ENCODE results near the gene KCNJ10. TPM values are rescaled to one million over a fixed set of nuclear protein-coding genes. Genes with fewer than 3 reads are reported as not detected.

The KCNJ10 gene
- total RNA-seq, 4 donors from 2014 or later = not detected

DNA sequence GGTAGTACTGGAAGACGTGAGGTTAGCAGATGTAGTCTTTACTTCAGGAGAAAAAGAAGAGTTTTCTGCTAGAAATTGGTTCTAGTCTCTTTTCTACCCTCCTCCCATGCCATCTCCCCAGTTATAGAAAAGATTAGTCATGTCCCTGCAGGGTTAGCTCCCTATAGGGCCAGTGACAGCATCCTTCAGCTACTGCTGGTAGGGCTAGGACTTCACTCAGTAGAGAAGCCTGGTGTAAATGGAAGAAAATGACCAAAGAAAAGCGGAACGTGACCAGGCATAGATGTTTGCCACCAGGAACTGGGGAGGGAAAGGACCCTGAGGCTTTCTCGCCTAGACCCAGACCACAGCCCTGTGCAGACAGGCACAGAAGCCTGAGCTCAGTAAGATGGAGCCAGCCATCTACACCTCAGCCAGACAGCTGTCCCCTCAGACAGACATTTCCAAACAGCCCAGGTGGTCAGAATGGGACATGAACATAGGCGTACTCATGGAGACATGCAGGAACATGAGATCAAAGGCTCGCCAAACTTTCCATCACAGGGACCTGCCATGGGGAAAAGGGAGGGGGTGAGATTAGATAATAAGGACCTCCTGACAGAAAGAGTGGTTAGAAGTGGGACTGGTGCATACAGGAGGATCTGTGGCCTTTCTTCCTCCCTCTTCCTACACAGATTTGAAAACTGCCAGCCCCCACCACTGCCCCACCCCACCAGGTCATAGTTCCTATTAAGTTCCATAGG lies 92.4 kb downstream of the KCNJ10 start:
- peaks cover 6% of the 10 kb centered on the region for H3K36me3 ChIP-seq
- no peak overlapping the region for H3K4me3 ChIP-seq
- DNase-seq (ENCODE audit: low spot score in 2 of 2) = no peak
- no peak overlapping the region for H3K27ac ChIP-seq
- no peaks in the 10 kb centered on the region for H3K27me3 ChIP-seq
- no peaks in the 10 kb centered on the region for H3K4me1 ChIP-seq
- H3K9me3 ChIP-seq = no peaks in the 10 kb centered on the region
- TF ChIP-seq, protein P1, sequence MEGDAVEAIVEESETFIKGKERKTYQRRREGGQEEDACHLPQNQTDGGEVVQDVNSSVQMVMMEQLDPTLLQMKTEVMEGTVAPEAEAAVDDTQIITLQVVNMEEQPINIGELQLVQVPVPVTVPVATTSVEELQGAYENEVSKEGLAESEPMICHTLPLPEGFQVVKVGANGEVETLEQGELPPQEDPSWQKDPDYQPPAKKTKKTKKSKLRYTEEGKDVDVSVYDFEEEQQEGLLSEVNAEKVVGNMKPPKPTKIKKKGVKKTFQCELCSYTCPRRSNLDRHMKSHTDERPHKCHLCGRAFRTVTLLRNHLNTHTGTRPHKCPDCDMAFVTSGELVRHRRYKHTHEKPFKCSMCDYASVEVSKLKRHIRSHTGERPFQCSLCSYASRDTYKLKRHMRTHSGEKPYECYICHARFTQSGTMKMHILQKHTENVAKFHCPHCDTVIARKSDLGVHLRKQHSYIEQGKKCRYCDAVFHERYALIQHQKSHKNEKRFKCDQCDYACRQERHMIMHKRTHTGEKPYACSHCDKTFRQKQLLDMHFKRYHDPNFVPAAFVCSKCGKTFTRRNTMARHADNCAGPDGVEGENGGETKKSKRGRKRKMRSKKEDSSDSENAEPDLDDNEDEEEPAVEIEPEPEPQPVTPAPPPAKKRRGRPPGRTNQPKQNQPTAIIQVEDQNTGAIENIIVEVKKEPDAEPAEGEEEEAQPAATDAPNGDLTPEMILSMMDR (IDR thresholded peaks at IDR 0.05) = no peak
- TF ChIP-seq POLR2AphosphoS5 (IDR thresholded peaks at IDR 0.05) (no peak), EP300 (IDR thresholded peaks at IDR 0.05) (no peak), POLR2A (IDR thresholded peaks at IDR 0.05) (no peak)
- WGBS = 84% methylated on average over 6 of the region's 6 CpGs

DNA sequence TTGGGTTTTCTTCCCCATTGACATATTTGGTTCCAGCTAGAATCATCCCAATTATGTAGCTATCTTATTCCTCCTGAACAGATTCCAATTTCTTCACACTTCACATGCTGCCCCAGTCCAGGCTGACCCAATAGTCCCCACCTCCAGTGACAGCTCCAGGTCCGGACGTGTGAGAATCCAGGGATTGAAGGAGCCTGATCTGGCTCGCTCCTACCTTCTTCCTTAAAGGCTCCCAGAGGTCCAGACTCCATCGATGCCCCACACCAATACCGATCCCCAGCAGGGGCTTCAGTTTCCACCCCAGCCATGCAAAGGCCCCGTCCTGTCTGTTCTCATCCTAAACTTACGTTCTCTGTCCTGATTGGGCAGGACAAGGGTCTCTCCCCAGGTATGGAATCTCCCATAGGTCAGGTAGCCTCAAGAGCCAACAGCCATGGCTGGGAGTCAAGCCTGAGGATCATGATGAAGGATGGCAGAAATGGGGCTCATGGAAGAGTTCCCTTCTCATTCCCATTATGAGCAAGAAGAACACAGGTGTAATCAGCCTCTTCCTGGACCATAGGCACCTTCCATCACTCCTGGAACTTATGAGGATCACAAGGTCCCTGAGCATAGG lies 95.5 kb downstream of the KCNJ10 start:
- WGBS = 92% methylated on average over 7 of the region's 7 CpGs
- Histone ChIP-seq H3K27ac (no peak overlapping the region), H3K27me3 (no peaks in the 10 kb centered on the region), H3K4me3 (no peak overlapping the region), H3K36me3 (no peaks in the 10 kb centered on the region), H3K4me1 (no peaks in the 10 kb centered on the region), H3K9me3 (no peaks in the 10 kb centered on the region)
- no peak for DNase-seq (ENCODE audit: low spot score in 2 of 2)
- TF ChIP-seq EP300 (IDR thresholded peaks at IDR 0.05) (no peak), POLR2A (IDR thresholded peaks at IDR 0.05) (no peak), POLR2AphosphoS5 (IDR thresholded peaks at IDR 0.05) (no peak)
- TF ChIP-seq, protein P1 (IDR thresholded peaks at IDR 0.05) = no peak

DNA sequence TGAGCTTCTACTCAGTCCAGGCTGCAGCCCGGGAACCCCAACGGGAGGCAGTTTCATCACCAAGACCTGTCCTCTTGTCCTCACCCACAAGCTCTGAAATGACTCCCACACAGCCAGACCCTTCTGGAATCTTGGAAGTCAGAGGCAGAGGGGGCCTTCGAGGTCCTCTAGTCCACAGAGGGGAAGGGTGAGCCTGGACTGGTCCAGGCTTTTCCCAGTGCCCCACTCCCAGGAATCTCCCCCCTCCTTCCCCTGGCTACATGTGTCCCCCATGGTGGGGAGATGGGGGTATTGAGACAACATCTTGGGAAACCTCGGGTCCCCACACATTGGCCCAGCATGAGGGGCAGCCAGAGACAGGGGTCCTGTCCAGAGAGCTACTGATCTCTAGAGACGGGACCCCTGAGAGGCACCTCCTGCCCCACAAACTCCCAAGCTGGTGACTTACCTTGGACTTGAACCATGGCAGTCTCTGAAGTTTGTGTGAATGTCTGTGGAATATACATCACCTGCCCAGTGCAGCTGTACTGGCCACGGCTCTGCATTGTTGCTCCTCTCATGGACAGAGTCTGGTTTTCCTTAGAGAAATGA lies 96.5 kb downstream of the KCNJ10 start:
- Histone ChIP-seq H3K27me3 (no peaks in the 10 kb centered on the region), H3K9me3 (no peaks in the 10 kb centered on the region), H3K4me1 (no peaks in the 10 kb centered on the region), H3K36me3 (no peaks in the 10 kb centered on the region), H3K27ac (no peak overlapping the region), H3K4me3 (no peak overlapping the region)
- DNase-seq (ENCODE audit: low spot score in 2 of 2) = no peak
- 77% methylated on average over 2 of the region's 6 CpGs for WGBS
- TF ChIP-seq EP300 (IDR thresholded peaks at IDR 0.05) (no peak), POLR2A (IDR thresholded peaks at IDR 0.05) (no peak), POLR2AphosphoS5 (IDR thresholded peaks at IDR 0.05) (no peak)
- TF ChIP-seq, protein P1 (IDR thresholded peaks at IDR 0.05) = no peak

DNA sequence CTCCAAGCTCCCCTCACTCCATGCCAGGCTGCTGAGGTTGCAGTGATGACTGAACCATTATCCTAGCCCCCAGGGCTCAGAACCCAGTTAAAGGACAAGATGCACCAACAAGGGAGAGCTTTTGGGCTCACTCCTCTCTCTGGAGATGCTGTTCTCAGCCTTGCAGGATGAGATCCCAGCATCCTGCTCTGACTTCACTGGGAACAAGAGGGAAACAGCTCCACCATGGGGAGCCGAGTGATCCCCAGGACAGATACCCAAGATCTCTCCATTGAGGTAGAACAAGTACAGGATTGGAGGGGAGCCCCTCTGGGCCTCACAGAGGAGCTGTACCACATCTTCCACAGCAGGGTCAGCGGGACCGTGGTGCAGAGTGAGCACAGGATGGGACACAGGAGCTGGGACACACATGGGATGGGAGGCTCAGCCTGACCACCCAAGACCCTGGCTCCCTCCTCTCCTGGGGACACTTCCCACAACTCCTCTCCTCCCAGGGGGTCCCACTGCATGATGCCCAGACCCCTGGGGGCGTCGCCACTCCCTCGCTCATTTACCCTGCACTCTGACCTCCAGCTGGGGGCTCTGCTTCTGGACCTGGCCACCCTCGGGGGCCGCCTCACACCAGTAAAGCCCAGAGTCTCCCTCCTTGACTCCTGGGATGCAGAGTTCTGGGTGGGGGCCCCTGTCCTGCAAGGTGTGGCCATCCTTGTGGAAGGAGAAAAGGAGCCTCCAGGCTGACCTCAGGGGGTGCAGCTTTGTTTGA lies 97.3 kb downstream of the KCNJ10 start:
- no peak for DNase-seq (ENCODE audit: low spot score in 2 of 2)
- H3K4me1 ChIP-seq = no peaks in the 10 kb centered on the region
- 80% methylated on average over 2 of the region's 8 CpGs for WGBS
- no peaks in the 10 kb centered on the region for H3K27me3 ChIP-seq
- no peak overlapping the region for H3K27ac ChIP-seq
- no peaks in the 10 kb centered on the region for H3K36me3 ChIP-seq
- TF ChIP-seq POLR2A (IDR thresholded peaks at IDR 0.05) = no peak
- TF ChIP-seq EP300 (IDR thresholded peaks at IDR 0.05) = no peak
- no peak for TF ChIP-seq POLR2AphosphoS5 (IDR thresholded peaks at IDR 0.05)
- TF ChIP-seq, protein P1 (IDR thresholded peaks at IDR 0.05) = no peak
- H3K4me3 ChIP-seq = no peak overlapping the region
- no peaks in the 10 kb centered on the region for H3K9me3 ChIP-seq

All from suprapubic skin (tissue), 4 donors.